ENCODE data around the gene BTBD1. TPM values are rescaled to one million over a fixed set of nuclear protein-coding genes. Genes with fewer than 3 reads are reported as not detected.
"Not testable (repeated sequence)": the region's sequence is repeated elsewhere in the genome, so short reads cannot be mapped to it uniquely, and the experiment has no call there.

BTBD1 gene
- polyA plus RNA-seq, 3 donors from 2014 or later: 45.6 to 61.9 (median 56.1) TPM

- Mint-ChIP-seq H3K4me1 (peaks cover 27 to 34% of the 10 kb centered on the region in 2 donors), H3K36me3 (peaks cover 0 to 8% (median 4%) of the 10 kb centered on the region in 3 donors), H3K4me3 (peak within 1 kb of the TSS; percentile 87 to 98 (median 91)), H3K27ac (peak within 1 kb of the TSS; percentile 34 to 97 (median 88)), H3K27me3 (ENCODE audit: low read depth in 3 of 3) (peaks cover 8 to 17% (median 9%) of the 10 kb centered on the region in 3 donors), H3K9me3 (no peaks in the 10 kb centered on the region)
- peak; percentile 55 to 61 (median 60) for DNase-seq
Measured at GRCh38 chr15:83106994-83107840, 40.2 kb upstream of the BTBD1 start, which contains the start of gene TM6SF1. TSS of gene TM6SF1 (plus strand) at chr15:83107645. CDS start at chr15:83107681, 36 bp downstream.

- no peak for DNase-seq
- Mint-ChIP-seq H3K4me3 (peak overlapping the region; percentile 19 to 74 (median 54)), H3K9me3 (peaks cover 0 to 2% (median 0%) of the 10 kb centered on the region in 6 donors), H3K4me1 (peaks cover 26 to 32% of the 10 kb centered on the region in 2 donors), H3K27ac (no peak overlapping the region), H3K27me3 (ENCODE audit: low read depth in 3 of 3) (peaks cover 8 to 17% (median 13%) of the 10 kb centered on the region in 3 donors), H3K36me3 (no peaks in the 10 kb centered on the region)
Measured at GRCh38 chr15:83105440-83105839, 38.4 kb upstream of the BTBD1 start.

GRCh38 chr15:83104141-83104540, 37.1 kb upstream of the BTBD1 start:
- Mint-ChIP-seq H3K27me3 (ENCODE audit: low read depth in 3 of 3) (peaks cover 15 to 17% (median 15%) of the 10 kb centered on the region in 3 donors), H3K9me3 (peaks cover 0 to 2% (median 0%) of the 10 kb centered on the region in 6 donors), H3K4me3 (peak overlapping the region in 2 of 5 donors; percentile 25 to 36), H3K27ac (peak overlapping the region in 1 of 6 donors; percentile 62), H3K36me3 (no peaks in the 10 kb centered on the region), H3K4me1 (peaks cover 13 to 19% of the 10 kb centered on the region in 2 donors)
- no peak for DNase-seq

- H3K4me3 Mint-ChIP-seq: no peak overlapping the region
- peaks cover 0 to 7% of the 10 kb centered on the region in 2 donors for H3K4me1 Mint-ChIP-seq
- H3K27ac Mint-ChIP-seq: no peak overlapping the region
- DNase-seq: no peak
- no peaks in the 10 kb centered on the region for H3K36me3 Mint-ChIP-seq
- H3K27me3 Mint-ChIP-seq (ENCODE audit: low read depth in 3 of 3): peaks cover 12 to 21% (median 14%) of the 10 kb centered on the region in 3 donors
- H3K9me3 Mint-ChIP-seq: peaks cover 0 to 9% (median 3%) of the 10 kb centered on the region in 6 donors
Measured at GRCh38 chr15:83102346-83102745, 35.3 kb upstream of the BTBD1 start.

- DNase-seq: no peak
- Mint-ChIP-seq H3K36me3 (no peaks in the 10 kb centered on the region), H3K4me3 (no peak overlapping the region), H3K4me1 (no peaks in the 10 kb centered on the region), H3K27me3 (ENCODE audit: low read depth in 3 of 3) (peaks cover 5 to 21% (median 9%) of the 10 kb centered on the region in 3 donors), H3K27ac (no peak overlapping the region), H3K9me3 (peaks cover 0 to 9% (median 3%) of the 10 kb centered on the region in 6 donors)
Measured at GRCh38 chr15:83100097-83100646, 33.1 kb upstream of the BTBD1 start.

- no peaks in the 10 kb centered on the region for H3K4me1 Mint-ChIP-seq
- DNase-seq: no peak
- H3K9me3 Mint-ChIP-seq: peaks cover 0 to 9% (median 3%) of the 10 kb centered on the region in 6 donors
- H3K36me3 Mint-ChIP-seq: no peaks in the 10 kb centered on the region
- no peak overlapping the region for H3K27ac Mint-ChIP-seq
- peaks cover 5 to 21% (median 11%) of the 10 kb centered on the region in 3 donors for H3K27me3 Mint-ChIP-seq (ENCODE audit: low read depth in 3 of 3)
- H3K4me3 Mint-ChIP-seq: no peak overlapping the region
Measured at GRCh38 chr15:83099290-83099689, 32.2 kb upstream of the BTBD1 start.

- peaks cover 0 to 9% (median 3%) of the 10 kb centered on the region in 6 donors for H3K9me3 Mint-ChIP-seq
- peaks cover 5 to 16% (median 11%) of the 10 kb centered on the region in 3 donors for H3K27me3 Mint-ChIP-seq (ENCODE audit: low read depth in 3 of 3)
- H3K27ac Mint-ChIP-seq: no peak overlapping the region
- no peaks in the 10 kb centered on the region for H3K4me1 Mint-ChIP-seq
- DNase-seq: no peak
- H3K36me3 Mint-ChIP-seq: no peaks in the 10 kb centered on the region
- H3K4me3 Mint-ChIP-seq: no peak overlapping the region
Measured at GRCh38 chr15:83098079-83098478, 31.0 kb upstream of the BTBD1 start.

- no peak for DNase-seq
- Mint-ChIP-seq H3K27me3 (ENCODE audit: low read depth in 3 of 3) (peaks cover 5 to 8% (median 5%) of the 10 kb centered on the region in 3 donors), H3K9me3 (peaks cover 0 to 9% (median 3%) of the 10 kb centered on the region in 6 donors), H3K36me3 (no peaks in the 10 kb centered on the region), H3K27ac (no peak overlapping the region), H3K4me3 (no peak overlapping the region), H3K4me1 (no peaks in the 10 kb centered on the region)
Measured at GRCh38 chr15:83094583-83094982, 27.5 kb upstream of the BTBD1 start.

- no peak for DNase-seq
- H3K4me1 Mint-ChIP-seq: no peaks in the 10 kb centered on the region
- no peak overlapping the region for H3K4me3 Mint-ChIP-seq
- H3K27ac Mint-ChIP-seq: no peak overlapping the region
- no peaks in the 10 kb centered on the region for H3K36me3 Mint-ChIP-seq
- peaks cover 1 to 5% (median 3%) of the 10 kb centered on the region in 3 donors for H3K27me3 Mint-ChIP-seq (ENCODE audit: low read depth in 3 of 3)
- peaks cover 0 to 2% (median 0%) of the 10 kb centered on the region in 6 donors for H3K9me3 Mint-ChIP-seq
Measured at GRCh38 chr15:83092309-83092976, 25.4 kb upstream of the BTBD1 start.

- H3K27ac Mint-ChIP-seq; H3K4me3 Mint-ChIP-seq; H3K36me3 Mint-ChIP-seq; H3K9me3 Mint-ChIP-seq; DNase-seq; H3K4me1 Mint-ChIP-seq; H3K27me3 Mint-ChIP-seq (ENCODE audit: low read depth in 3 of 3): not testable (repeated sequence)
Measured at GRCh38 chr15:83091965-83092308, 24.9 kb upstream of the BTBD1 start.

- no peaks in the 10 kb centered on the region for H3K36me3 Mint-ChIP-seq
- H3K4me1 Mint-ChIP-seq: no peaks in the 10 kb centered on the region
- DNase-seq: no peak
- H3K9me3 Mint-ChIP-seq: peaks cover 0 to 2% (median 0%) of the 10 kb centered on the region in 6 donors
- no peak overlapping the region for H3K27ac Mint-ChIP-seq
- peaks cover 2 to 5% (median 2%) of the 10 kb centered on the region in 3 donors for H3K27me3 Mint-ChIP-seq (ENCODE audit: low read depth in 3 of 3)
- H3K4me3 Mint-ChIP-seq: no peak overlapping the region
Measured at GRCh38 chr15:83090465-83090864, 23.4 kb upstream of the BTBD1 start.

- H3K9me3 Mint-ChIP-seq: peaks cover 0 to 2% (median 0%) of the 10 kb centered on the region in 6 donors
- DNase-seq: no peak
- H3K27me3 Mint-ChIP-seq (ENCODE audit: low read depth in 3 of 3): peaks cover 0 to 9% (median 2%) of the 10 kb centered on the region in 3 donors
- H3K4me3 Mint-ChIP-seq: no peak overlapping the region
- H3K4me1 Mint-ChIP-seq: no peaks in the 10 kb centered on the region
- no peaks in the 10 kb centered on the region for H3K36me3 Mint-ChIP-seq
- H3K27ac Mint-ChIP-seq: peak overlapping the region in 1 of 6 donors; percentile 1
Measured at GRCh38 chr15:83088876-83089275, 21.8 kb upstream of the BTBD1 start.

GRCh38 chr15:83087576-83087975, 20.5 kb upstream of the BTBD1 start:
- no peaks in the 10 kb centered on the region for H3K36me3 Mint-ChIP-seq
- peaks cover 0 to 2% (median 0%) of the 10 kb centered on the region in 6 donors for H3K9me3 Mint-ChIP-seq
- no peak for DNase-seq
- H3K4me3 Mint-ChIP-seq: no peak overlapping the region
- peaks cover 0 to 15% (median 2%) of the 10 kb centered on the region in 3 donors for H3K27me3 Mint-ChIP-seq (ENCODE audit: low read depth in 3 of 3)
- no peaks in the 10 kb centered on the region for H3K4me1 Mint-ChIP-seq
- H3K27ac Mint-ChIP-seq: no peak overlapping the region
